GM23338 (cell line): Measurements from ENCODE around the gene POLA1. TPM values are rescaled to one million over a fixed set of nuclear protein-coding genes. Genes with fewer than 3 reads are reported as not detected.

Experiments
- ATAC-seq: fragments of 200-7000 bp; cut with Tn5 transposase; 3 replicates; pipeline ENCODE4 v1.9.1; 2020
- DNase-seq: peaks from one replicate; pipeline ENCODE4 v3.0.0-alpha.2; 2015; ENCODE audit warnings: low spot score
- H2AFZ ChIP-seq: fragments of 200-600 bp; sonication (generic); 2 replicates; pipeline ENCODE4 v1.8.0; 2016; ENCODE audit warnings: antibody characterized with exemption, mild to moderate bottlenecking, moderate library complexity
- H3F3A ChIP-seq: fragments of 200-600 bp; sonication (generic); replicated peaks from 2 replicates; pipeline ENCODE4 v1.8.0; 2017; ENCODE audit warnings: antibody characterized with exemption, mixed run types, low read depth
- H3K27ac ChIP-seq: fragments of 200-600 bp; sonication (generic); 2 replicates; pipeline ENCODE4 v1.6.1; 2016; ENCODE audit warnings: low read depth
- H3K27me3 ChIP-seq: fragments of 200-600 bp; sonication (generic); 2 replicates; pipeline ENCODE4 v1.8.0; 2016; ENCODE audit warnings: mild to moderate bottlenecking, mixed run types, moderate library complexity; ENCODE audit not compliant: insufficient read depth
- H3K36me3 ChIP-seq: fragments of 200-600 bp; sonication (generic); 2 replicates; pipeline ENCODE4 v1.8.0; 2016; ENCODE audit warnings: mild to moderate bottlenecking; ENCODE audit not compliant: insufficient read depth
- H3K4me1 ChIP-seq: fragments of 200-600 bp; sonication (generic); 2 replicates; pipeline ENCODE4 v1.8.0; 2016; ENCODE audit warnings: mild to moderate bottlenecking, moderate library complexity; ENCODE audit not compliant: insufficient read depth
- H3K4me2 ChIP-seq: fragments of 200-600 bp; sonication (generic); 2 replicates; pipeline ENCODE4 v1.7.1; 2017; ENCODE audit warnings: mixed run types
- H3K4me3 ChIP-seq: fragments of 200-600 bp; sonication (generic); 2 replicates; pipeline ENCODE4 v1.6.1; 2016; ENCODE audit warnings: mixed run types
- H3K79me2 ChIP-seq: fragments of 200-600 bp; sonication (generic); replicated peaks from 2 replicates; pipeline ENCODE4 v1.8.0; 2017; ENCODE audit warnings: mild to moderate bottlenecking; ENCODE audit not compliant: insufficient read depth
- H3K9me2 ChIP-seq: fragments of 200-600 bp; sonication (generic); 2 replicates; pipeline ENCODE4 v1.8.0; 2017; ENCODE audit not compliant: insufficient read depth
- H4K20me1 ChIP-seq: fragments of 200-600 bp; sonication (generic); replicated peaks from 2 replicates; pipeline ENCODE4 v1.8.0; 2017; ENCODE audit warnings: mild to moderate bottlenecking; ENCODE audit not compliant: insufficient read depth
- H3K27ac Mint-ChIP-seq: 2 replicates; pipeline ENCODE4 v1.8.0; 2020; ENCODE audit warnings: inconsistent platforms, mild to moderate bottlenecking, moderate library complexity, mixed read lengths
- H3K27me3 Mint-ChIP-seq: 3 replicates; pipeline ENCODE4 v1.8.0; 2022; ENCODE audit warnings: low read depth, mild to moderate bottlenecking, moderate library complexity, mixed read lengths, inconsistent platforms; ENCODE audit not compliant: insufficient read depth, poor library complexity
- H3K36me3 Mint-ChIP-seq: 3 replicates; pipeline ENCODE4 v1.8.0; 2021; ENCODE audit warnings: low read depth, mild to moderate bottlenecking, inconsistent platforms, moderate library complexity, mixed read lengths
- H3K4me1 Mint-ChIP-seq: 3 replicates; pipeline ENCODE4 v1.8.0; 2020; ENCODE audit warnings: mild to moderate bottlenecking, inconsistent platforms, mixed read lengths
- H3K4me3 Mint-ChIP-seq: 3 replicates; pipeline ENCODE4 v1.8.0; 2021; ENCODE audit warnings: moderate library complexity, mild to moderate bottlenecking, inconsistent platforms, mixed read lengths
- H3K9me3 Mint-ChIP-seq: 3 replicates; pipeline ENCODE4 v1.8.0; 2020; ENCODE audit warnings: moderate library complexity, mild to moderate bottlenecking, inconsistent platforms, mixed read lengths
- CREB1 ChIP-seq: fragments of 250-450 bp; sonication (Bioruptor Pico); IDR thresholded peaks from 2 replicates; pipeline ENCODE4 v1.5.0; 2020; ENCODE audit warnings: low read depth, mild to moderate bottlenecking, moderate library complexity
- EZH2 ChIP-seq: fragments of 200-600 bp; sonication (generic); IDR thresholded peaks from one replicate; pipeline ENCODE4 v1.8.0; 2017; ENCODE audit warnings: antibody characterized with exemption, mild to moderate bottlenecking, low read depth; ENCODE audit not compliant: unreplicated experiment
- EZH2phosphoT487 ChIP-seq: fragments of 200-600 bp; sonication (generic); IDR thresholded peaks from one replicate; pipeline ENCODE4 v1.8.1; 2018; ENCODE audit warnings: antibody characterized with exemption; ENCODE audit not compliant: unreplicated experiment
- JUNB ChIP-seq: IDR thresholded peaks from one replicate; pipeline ENCODE4 v1.6.1; 2016; ENCODE audit warnings: antibody characterized with exemption; ENCODE audit not compliant: unreplicated experiment
- STAT1 ChIP-seq: IDR thresholded peaks from one replicate; pipeline ENCODE4 v1.6.1; 2016; ENCODE audit warnings: antibody characterized with exemption; ENCODE audit not compliant: unreplicated experiment
- ZNF114 ChIP-seq: fragments of 250-450 bp; sonication (Bioruptor Pico); IDR thresholded peaks from 2 replicates; pipeline ENCODE4 v1.5.0; 2020; ENCODE audit warnings: mild to moderate bottlenecking, moderate library complexity
- ZNF331 ChIP-seq: fragments of 250-450 bp; sonication (Bioruptor Pico); IDR thresholded peaks from 2 replicates; pipeline ENCODE4 v1.5.0; 2020; ENCODE audit warnings: low read depth, mild to moderate bottlenecking, moderate library complexity
- polyA plus RNA-seq: library from polyadenylated mRNA; unstranded; fragments of >200 nt; fragmentation: Nextera tagmentation; extraction: Ambion mirVana; gene quantifications from 2 replicates; pipeline ENCODE4 v1.2.1, GENCODE V29; 2016
- total RNA-seq: library from RNA; depleted of rRNA; stranded (reverse); fragments of >200 nt; shearing (Covaris generic); gene quantifications from 2 replicates; pipeline ENCODE4 v1.2.3, GENCODE V29; 2014
- TF ChIP-seq, protein P1 (sequence below): IDR thresholded peaks from one replicate; pipeline ENCODE4 v1.6.1; 2018; ENCODE audit warnings: antibody characterized with exemption; ENCODE audit not compliant: unreplicated experiment
- TF ChIP-seq, protein P2 (sequence below): fragments of 250-450 bp; sonication (Bioruptor Pico); IDR thresholded peaks from 2 replicates; pipeline ENCODE4 v1.5.0; 2020; ENCODE audit warnings: mild to moderate bottlenecking, moderate library complexity
- TF ChIP-seq, protein P3 (sequence below), 2 experiments: fragments of 200-600 bp in 1 of 2; sonication (generic) in 1 of 2; conservative IDR thresholded peaks; 2 replicates each; pipeline versions ENCODE4 v1.5.1 to v1.6.1; 2016 to 2017; ENCODE audit warnings: antibody characterized with exemption in 2 of 2, low read depth in 2 of 2, mild to moderate bottlenecking in 2 of 2, moderate library complexity in 1 of 2
- TF ChIP-seq, protein P4 (sequence below): IDR thresholded peaks from 2 replicates; pipeline ENCODE4 v1.6.1; 2016; ENCODE audit warnings: antibody characterized with exemption

POLA1 gene
- total and polyA plus RNA-seq, 2 experiments from 2014 or later = 12.6 to 36.6 TPM

DNA sequence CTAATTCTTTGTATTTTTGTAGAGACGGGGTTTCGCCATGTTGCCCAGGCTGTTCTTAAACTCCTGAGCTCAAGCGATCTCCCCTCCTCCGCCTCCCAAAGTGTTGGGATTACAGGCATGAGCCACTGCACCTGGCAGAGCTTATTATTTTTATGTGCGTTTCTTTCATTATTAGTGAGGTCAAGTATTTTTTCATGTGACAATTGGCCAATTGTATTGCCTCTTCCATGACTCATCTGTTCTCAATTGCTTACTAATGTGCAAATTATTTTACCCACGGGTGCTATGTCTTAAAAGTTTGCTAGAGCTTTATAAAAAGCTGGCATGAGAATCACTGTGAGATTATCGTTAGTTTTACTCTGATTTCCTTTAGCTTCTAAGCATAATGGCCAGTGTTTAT is 335.0 kb downstream of the POLA1 start:
- Mint-ChIP-seq H3K36me3 (no peaks in the 10 kb centered on the region), H3K27me3 (peaks cover 16% of the 10 kb centered on the region), H3K4me3 (no peak overlapping the region), H3K27ac (no peak overlapping the region), H3K9me3 (no peaks in the 10 kb centered on the region), H3K4me1 (peaks cover 23% of the 10 kb centered on the region)
- ATAC-seq (no peak), DNase-seq (no peak)
- Histone ChIP-seq H3K4me3 (no peak overlapping the region), H2AFZ (no peak overlapping the region), H3K4me2 (no peak overlapping the region), H3K9me2 (no peaks in the 10 kb centered on the region), H4K20me1 (no peaks in the 10 kb centered on the region), H3K27me3 (peaks cover 7% of the 10 kb centered on the region), H3K79me2 (no peaks in the 10 kb centered on the region), H3K4me1 (peaks cover 17% of the 10 kb centered on the region), H3K36me3 (no peaks in the 10 kb centered on the region), H3F3A (no peaks in the 10 kb centered on the region), H3K27ac (no peak overlapping the region)
- no peak for TF ChIP-seq CREB1 (CRISPR knock-in tag)
- TF ChIP-seq, protein P1, sequence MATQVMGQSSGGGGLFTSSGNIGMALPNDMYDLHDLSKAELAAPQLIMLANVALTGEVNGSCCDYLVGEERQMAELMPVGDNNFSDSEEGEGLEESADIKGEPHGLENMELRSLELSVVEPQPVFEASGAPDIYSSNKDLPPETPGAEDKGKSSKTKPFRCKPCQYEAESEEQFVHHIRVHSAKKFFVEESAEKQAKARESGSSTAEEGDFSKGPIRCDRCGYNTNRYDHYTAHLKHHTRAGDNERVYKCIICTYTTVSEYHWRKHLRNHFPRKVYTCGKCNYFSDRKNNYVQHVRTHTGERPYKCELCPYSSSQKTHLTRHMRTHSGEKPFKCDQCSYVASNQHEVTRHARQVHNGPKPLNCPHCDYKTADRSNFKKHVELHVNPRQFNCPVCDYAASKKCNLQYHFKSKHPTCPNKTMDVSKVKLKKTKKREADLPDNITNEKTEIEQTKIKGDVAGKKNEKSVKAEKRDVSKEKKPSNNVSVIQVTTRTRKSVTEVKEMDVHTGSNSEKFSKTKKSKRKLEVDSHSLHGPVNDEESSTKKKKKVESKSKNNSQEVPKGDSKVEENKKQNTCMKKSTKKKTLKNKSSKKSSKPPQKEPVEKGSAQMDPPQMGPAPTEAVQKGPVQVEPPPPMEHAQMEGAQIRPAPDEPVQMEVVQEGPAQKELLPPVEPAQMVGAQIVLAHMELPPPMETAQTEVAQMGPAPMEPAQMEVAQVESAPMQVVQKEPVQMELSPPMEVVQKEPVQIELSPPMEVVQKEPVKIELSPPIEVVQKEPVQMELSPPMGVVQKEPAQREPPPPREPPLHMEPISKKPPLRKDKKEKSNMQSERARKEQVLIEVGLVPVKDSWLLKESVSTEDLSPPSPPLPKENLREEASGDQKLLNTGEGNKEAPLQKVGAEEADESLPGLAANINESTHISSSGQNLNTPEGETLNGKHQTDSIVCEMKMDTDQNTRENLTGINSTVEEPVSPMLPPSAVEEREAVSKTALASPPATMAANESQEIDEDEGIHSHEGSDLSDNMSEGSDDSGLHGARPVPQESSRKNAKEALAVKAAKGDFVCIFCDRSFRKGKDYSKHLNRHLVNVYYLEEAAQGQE = no peak
- TF ChIP-seq EZH2phosphoT487 = no peak
- TF ChIP-seq, protein P2, sequence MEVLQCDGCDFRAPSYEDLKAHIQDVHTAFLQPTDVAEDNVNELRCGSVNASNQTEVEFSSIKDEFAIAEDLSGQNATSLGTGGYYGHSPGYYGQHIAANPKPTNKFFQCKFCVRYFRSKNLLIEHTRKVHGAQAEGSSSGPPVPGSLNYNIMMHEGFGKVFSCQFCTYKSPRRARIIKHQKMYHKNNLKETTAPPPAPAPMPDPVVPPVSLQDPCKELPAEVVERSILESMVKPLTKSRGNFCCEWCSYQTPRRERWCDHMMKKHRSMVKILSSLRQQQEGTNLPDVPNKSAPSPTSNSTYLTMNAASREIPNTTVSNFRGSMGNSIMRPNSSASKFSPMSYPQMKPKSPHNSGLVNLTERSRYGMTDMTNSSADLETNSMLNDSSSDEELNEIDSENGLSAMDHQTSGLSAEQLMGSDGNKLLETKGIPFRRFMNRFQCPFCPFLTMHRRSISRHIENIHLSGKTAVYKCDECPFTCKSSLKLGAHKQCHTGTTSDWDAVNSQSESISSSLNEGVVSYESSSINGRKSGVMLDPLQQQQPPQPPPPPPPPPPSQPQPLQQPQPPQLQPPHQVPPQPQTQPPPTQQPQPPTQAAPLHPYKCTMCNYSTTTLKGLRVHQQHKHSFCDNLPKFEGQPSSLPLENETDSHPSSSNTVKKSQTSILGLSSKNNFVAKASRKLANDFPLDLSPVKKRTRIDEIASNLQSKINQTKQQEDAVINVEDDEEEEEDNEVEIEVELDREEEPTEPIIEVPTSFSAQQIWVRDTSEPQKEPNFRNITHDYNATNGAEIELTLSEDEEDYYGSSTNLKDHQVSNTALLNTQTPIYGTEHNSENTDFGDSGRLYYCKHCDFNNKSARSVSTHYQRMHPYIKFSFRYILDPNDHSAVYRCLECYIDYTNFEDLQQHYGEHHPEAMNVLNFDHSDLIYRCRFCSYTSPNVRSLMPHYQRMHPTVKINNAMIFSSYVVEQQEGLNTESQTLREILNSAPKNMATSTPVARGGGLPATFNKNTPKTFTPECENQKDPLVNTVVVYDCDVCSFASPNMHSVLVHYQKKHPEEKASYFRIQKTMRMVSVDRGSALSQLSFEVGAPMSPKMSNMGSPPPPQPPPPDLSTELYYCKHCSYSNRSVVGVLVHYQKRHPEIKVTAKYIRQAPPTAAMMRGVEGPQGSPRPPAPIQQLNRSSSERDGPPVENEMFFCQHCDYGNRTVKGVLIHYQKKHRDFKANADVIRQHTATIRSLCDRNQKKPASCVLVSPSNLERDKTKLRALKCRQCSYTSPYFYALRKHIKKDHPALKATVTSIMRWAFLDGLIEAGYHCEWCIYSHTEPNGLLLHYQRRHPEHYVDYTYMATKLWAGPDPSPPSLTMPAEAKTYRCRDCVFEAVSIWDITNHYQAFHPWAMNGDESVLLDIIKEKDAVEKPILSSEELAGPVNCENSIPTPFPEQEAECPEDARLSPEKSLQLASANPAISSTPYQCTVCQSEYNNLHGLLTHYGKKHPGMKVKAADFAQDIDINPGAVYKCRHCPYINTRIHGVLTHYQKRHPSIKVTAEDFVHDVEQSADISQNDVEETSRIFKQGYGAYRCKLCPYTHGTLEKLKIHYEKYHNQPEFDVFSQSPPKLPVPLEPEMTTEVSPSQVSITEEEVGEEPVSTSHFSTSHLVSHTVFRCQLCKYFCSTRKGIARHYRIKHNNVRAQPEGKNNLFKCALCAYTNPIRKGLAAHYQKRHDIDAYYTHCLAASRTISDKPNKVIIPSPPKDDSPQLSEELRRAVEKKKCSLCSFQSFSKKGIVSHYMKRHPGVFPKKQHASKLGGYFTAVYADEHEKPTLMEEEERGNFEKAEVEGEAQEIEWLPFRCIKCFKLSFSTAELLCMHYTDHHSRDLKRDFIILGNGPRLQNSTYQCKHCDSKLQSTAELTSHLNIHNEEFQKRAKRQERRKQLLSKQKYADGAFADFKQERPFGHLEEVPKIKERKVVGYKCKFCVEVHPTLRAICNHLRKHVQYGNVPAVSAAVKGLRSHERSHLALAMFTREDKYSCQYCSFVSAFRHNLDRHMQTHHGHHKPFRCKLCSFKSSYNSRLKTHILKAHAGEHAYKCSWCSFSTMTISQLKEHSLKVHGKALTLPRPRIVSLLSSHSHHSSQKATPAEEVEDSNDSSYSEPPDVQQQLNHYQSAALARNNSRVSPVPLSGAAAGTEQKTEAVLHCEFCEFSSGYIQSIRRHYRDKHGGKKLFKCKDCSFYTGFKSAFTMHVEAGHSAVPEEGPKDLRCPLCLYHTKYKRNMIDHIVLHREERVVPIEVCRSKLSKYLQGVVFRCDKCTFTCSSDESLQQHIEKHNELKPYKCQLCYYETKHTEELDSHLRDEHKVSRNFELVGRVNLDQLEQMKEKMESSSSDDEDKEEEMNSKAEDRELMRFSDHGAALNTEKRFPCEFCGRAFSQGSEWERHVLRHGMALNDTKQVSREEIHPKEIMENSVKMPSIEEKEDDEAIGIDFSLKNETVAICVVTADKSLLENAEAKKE (CRISPR knock-in tag) = no peak
- no peak for TF ChIP-seq ZNF114 (CRISPR knock-in tag)
- TF ChIP-seq, protein P3, sequence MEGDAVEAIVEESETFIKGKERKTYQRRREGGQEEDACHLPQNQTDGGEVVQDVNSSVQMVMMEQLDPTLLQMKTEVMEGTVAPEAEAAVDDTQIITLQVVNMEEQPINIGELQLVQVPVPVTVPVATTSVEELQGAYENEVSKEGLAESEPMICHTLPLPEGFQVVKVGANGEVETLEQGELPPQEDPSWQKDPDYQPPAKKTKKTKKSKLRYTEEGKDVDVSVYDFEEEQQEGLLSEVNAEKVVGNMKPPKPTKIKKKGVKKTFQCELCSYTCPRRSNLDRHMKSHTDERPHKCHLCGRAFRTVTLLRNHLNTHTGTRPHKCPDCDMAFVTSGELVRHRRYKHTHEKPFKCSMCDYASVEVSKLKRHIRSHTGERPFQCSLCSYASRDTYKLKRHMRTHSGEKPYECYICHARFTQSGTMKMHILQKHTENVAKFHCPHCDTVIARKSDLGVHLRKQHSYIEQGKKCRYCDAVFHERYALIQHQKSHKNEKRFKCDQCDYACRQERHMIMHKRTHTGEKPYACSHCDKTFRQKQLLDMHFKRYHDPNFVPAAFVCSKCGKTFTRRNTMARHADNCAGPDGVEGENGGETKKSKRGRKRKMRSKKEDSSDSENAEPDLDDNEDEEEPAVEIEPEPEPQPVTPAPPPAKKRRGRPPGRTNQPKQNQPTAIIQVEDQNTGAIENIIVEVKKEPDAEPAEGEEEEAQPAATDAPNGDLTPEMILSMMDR (conservative IDR thresholded peaks at IDR 0.05; ENCODE audit: low read depth in 2 of 2) = no peak
- TF ChIP-seq EZH2 = no peak
- no peak for TF ChIP-seq JUNB
- TF ChIP-seq, protein P4, sequence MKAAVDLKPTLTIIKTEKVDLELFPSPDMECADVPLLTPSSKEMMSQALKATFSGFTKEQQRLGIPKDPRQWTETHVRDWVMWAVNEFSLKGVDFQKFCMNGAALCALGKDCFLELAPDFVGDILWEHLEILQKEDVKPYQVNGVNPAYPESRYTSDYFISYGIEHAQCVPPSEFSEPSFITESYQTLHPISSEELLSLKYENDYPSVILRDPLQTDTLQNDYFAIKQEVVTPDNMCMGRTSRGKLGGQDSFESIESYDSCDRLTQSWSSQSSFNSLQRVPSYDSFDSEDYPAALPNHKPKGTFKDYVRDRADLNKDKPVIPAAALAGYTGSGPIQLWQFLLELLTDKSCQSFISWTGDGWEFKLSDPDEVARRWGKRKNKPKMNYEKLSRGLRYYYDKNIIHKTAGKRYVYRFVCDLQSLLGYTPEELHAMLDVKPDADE = no peak
- no peak for TF ChIP-seq ZNF331
- no peak for TF ChIP-seq STAT1
